SHP77 (cell line): ENCODE results near the gene DRD1.
"Not testable (repeated sequence)": the region's sequence is repeated elsewhere in the genome, so short reads cannot be mapped to it uniquely, and the experiment has no call there.

ENCODE experiments used
- DNase-seq, 2 experiments: peaks; one replicate each; lab custom pipeline; 2025; lab: John Stamatoyannopoulos, UW

The DRD1 gene

DNA sequence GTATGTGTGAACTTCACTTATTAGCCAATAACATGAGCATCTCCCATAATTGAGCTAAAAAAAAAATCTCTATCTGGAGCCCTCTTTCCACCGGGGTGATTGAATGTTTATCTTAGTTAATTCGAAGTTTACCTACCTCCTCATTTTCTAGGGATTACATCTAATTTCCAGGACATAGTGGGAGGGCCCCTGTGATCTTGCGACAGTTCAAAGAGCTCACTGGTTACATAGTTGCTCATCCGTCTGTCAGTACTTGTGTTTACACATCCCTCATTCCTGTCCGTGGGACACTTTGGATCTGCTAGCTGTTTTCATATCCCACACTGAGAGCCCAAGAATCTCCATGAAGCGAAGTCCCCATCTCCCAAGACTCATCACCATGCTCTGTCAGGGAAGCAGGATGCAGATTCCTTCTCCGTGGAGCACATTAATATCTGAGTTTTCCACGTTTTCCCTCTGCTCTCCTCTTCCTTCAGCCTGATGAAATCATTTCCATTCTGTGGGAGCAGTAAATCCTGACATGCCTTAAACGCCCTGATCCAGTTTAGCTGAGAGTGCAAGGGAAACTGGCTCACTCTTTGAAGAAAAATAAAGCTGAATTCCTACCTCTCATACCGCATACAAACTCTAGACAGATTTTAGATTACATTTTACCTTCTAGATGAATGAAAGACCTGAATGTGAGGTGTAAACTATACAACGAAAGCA lies 24.2 kb upstream of the DRD1 start:
- DNase-seq: no peak

DNA sequence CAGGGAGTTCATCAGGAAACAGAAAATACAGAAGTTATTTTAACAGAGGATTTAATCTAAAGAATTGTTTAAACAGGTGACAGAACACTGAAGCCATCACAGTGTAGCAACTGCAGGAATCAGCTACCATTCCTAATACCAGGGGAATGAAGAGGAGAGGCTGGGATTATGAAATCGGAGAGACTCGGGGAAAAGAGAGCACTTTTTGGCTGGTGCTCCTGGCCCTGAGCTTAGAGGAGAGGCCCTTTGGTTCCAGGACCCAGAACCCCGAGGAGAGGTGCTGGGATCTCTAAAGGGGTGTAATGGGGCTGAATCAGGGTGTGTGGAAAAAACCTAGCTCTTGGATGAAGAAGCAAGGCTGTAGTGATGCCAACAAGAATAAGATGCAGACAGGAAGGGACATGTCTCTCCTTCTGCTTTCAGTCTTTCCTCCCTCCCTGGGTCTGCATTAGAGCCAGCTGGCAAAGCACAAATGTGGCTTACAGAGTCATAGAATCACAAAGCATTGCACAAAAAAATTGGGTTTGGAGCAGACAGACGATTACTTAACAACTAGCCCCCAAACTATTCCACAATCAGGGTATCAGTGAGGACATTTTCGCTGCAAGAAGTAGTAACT lies 22.8 kb upstream of the DRD1 start:
- no peak for DNase-seq

DNA sequence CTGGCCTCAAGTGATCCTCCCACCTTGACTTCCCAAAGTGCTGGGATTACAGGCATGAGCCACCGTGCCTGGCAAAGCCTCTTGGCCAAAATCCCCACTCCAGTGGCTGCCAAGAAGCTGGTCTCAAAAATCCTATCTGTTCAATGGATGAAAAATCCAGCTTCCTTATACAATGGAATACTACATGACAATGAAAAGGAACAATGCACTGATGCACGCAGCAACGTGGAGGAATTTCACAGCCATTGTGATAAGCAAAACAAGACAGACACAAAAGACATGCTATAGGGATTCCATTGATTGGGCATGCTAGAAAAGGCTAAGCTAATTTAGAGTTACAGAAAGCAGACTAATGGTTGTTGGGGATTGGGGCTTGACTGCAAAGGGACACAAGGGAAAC lies 21.3 kb upstream of the DRD1 start:
- no peak for DNase-seq

DNA sequence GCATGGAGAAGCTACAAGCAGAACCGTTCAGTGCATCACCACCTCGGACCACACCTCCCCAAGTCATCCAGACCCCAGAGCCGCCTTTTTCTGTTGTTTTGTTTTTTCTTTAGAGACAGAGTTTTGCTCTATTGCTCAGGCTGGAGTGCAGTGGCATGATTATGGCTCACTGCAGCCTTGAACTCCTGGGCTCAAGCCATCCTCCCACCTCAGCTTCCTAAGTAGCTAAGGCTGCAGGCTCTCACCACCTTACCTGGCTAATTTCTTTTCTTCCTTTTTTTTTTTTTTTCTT lies 20.9 kb upstream of the DRD1 start:
- no peak for DNase-seq

- peak; percentile 65 to 74 for DNase-seq
Observed at GRCh38 chr5:175464074-175464941, 20.3 kb upstream of the DRD1 start.

GRCh38 chr5:175463641-175464040 lies 19.7 kb upstream of the DRD1 start:
- DNase-seq: peak in 1 of 2 experiments; percentile 23

DNA sequence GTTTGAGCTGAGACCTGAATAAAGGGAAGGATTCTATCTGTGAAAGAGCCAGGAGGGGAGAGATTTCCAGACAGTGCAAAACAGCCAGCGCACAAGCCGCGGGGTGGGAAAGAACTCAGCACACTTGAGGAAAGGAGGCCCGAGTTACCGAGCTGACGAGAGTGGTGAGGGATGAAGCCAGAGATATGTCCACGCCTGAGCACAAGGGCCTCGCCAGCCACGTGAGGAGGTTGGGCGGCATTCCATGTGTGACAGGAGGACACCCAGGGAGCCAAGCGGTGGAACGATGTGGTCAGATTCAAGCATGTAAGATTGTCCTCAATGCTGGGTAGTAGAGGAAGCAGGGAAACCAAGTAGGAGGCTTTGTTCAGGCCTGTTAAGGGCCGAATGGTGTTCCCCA lies 17.4 kb upstream of the DRD1 start:
- DNase-seq: no peak

- DNase-seq: no peak
Observed at GRCh38 chr5:175460552-175460951, 16.6 kb upstream of the DRD1 start.

- DNase-seq: peak; percentile 14 to 17
Observed at GRCh38 chr5:175460126-175460525, 16.1 kb upstream of the DRD1 start.

DNA sequence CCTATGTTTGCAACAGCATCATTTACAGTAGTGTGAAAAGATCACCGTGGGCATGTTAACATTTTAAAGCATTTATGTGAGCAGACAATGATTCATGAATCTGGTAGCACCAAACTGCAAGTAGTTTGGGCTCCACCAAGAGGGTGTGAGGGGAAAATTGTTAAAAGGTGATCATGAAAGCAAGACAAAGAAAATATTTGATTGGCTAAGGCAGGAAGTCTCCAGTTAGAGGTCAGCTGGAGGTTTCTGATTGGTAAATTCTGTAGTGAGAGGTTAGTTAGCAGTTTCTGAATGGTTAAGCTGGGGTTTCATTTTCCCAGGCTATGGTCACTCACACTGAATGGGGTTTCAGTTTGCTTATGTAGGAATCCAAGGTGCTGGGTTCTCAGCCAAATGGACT lies 13.5 kb upstream of the DRD1 start:
- no peak for DNase-seq

- DNase-seq: no peak
Observed at GRCh38 chr5:175456105-175456742, 12.2 kb upstream of the DRD1 start.

- DNase-seq: not testable (repeated sequence)
Observed at GRCh38 chr5:175454338-175454737, 10.4 kb upstream of the DRD1 start.

GRCh38 chr5:175452166-175452565 lies 8.2 kb upstream of the DRD1 start:
- DNase-seq: no peak

GRCh38 chr5:175448276-175448675 lies 4.3 kb upstream of the DRD1 start:
- DNase-seq: no peak

DNA sequence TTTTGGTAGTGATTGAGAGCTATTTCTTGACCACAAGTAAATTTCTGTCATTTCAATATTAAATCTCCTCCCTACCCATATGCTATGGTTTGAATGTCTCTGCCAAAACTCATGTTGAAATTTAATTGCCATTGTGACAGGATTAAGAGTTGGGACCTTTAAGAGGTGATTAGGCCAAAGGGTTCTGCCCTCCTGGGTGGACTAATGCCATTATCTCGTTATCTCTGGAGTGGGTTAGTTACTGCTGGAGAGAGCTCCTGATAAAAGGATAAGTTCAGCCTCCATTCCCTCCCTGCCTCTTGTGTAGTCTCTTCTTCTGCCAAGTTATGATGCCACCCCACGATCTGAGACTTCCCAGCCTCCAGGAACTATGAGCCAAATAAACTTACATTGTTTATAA lies 3.6 kb upstream of the DRD1 start:
- DNase-seq: no peak

- DNase-seq: not testable (repeated sequence)
Observed at GRCh38 chr5:175446378-175446777, 2.4 kb upstream of the DRD1 start.

GRCh38 chr5:175444905-175445456 lies 999 bp upstream of the DRD1 start:
- DNase-seq: no peak

GRCh38 chr5:175443514-175444059 lies 395 bp downstream of the DRD1 start:
- no peak for DNase-seq

DNA sequence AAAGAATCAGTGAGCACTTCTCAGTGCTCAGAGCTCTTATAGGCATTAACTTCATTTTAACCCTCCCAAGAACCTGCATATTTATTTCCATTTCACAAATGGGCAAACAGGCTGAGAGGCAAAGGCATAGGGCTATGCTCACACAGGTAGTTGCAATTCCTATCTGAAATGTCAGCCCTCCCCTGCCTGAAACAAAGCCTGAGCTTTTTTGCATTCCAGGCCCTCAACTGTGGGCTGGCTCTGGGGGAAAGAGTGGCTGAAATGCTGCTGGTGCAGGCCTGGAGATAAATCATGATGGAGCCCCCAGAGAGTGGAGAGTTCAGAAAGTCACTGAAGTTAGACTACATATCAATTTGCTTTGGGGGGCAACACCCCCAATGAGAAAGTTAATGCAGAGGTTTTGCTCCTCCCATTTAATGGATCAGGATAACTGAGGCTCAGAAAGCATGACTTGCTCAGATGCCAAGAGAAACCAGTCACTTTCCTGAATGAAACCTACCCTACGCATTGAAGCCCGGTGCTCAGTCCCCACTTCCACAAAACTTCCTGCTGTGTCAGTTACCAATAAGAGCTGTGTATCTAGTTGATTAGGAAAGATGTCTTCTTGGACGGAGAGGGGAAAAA lies 5.6 kb downstream of the DRD1 start:
- no peak for DNase-seq

GRCh38 chr5:175436359-175436758 lies 7.6 kb downstream of the DRD1 start:
- no peak for DNase-seq

- DNase-seq: no peak
Observed at GRCh38 chr5:175434800-175435199, 9.2 kb downstream of the DRD1 start.

DNA sequence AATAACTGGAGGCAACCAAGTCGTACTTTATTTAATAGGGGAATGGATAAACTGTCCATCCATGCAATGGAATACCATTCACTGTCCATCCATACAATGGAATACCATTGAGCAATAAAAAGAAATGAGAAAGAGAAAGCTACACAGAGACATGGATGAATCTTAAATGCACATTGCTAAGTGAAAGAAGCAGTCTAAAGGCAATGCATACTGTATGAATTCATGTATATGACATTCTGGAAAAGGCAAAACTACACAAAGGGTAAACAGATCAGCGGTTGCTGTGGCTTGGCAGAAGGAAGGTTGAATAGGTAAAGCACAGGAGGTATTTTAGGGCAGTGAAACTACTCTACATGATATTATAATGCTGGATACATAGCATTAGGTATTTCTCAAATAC lies 16.2 kb downstream of the DRD1 start:
- DNase-seq: no peak
